K562 (cell line): ENCODE data around the gene SERPINE1. TPM values are rescaled to one million over a fixed set of nuclear protein-coding genes. Genes with fewer than 3 reads are reported as not detected.

Source experiments
- ARID1B ChIP-seq: fragments of 450-650 bp; IDR thresholded peaks from 2 replicates; pipeline ENCODE4 v1.6.1; 2016; ENCODE audit warnings: antibody characterized with exemption, mild to moderate bottlenecking, inconsistent platforms
- CBX2 ChIP-seq: fragments of 200-600 bp; sonication (generic); IDR thresholded peaks from one replicate; pipeline ENCODE4 v1.6.1; 2012; ENCODE audit warnings: mild to moderate bottlenecking, low read length, inconsistent platforms; ENCODE audit not compliant: insufficient read depth, poor library complexity, severe bottlenecking
- CC2D1A ChIP-seq: fragments of 450-650 bp; IDR thresholded peaks from 2 replicates; pipeline ENCODE4 v1.6.1; 2017; ENCODE audit warnings: mild to moderate bottlenecking
- E2F4 ChIP-seq: sonication (generic); formaldehyde crosslinking; IDR thresholded peaks from 2 replicates; pipeline ENCODE4 v1.8.0; 2022; ENCODE audit warnings: mild to moderate bottlenecking, low read depth, missing genetic modification reagents
- EHMT2 ChIP-seq: fragments of 450-650 bp; IDR thresholded peaks from 2 replicates; pipeline ENCODE4 v1.6.1; 2018; ENCODE audit warnings: antibody characterized with exemption
- ESRRA ChIP-seq: fragments of 450-650 bp; IDR thresholded peaks from 2 replicates; pipeline ENCODE4 v1.6.1; 2014; ENCODE audit warnings: low read depth, mild to moderate bottlenecking, moderate library complexity, borderline replicate concordance
- ETS2 ChIP-seq: IDR thresholded peaks from 2 replicates; pipeline ENCODE4 v1.6.1; 2016; ENCODE audit warnings: borderline replicate concordance, missing genetic modification characterization, mild to moderate bottlenecking, moderate library complexity, missing compliant biosample characterization; ENCODE audit not compliant: poor library complexity, severe bottlenecking
- EZH2 ChIP-seq: IDR thresholded peaks from 2 replicates; pipeline ENCODE4 v1.6.1; 2012; ENCODE audit warnings: low read depth, mild to moderate bottlenecking, inconsistent platforms, low read length, borderline replicate concordance
- FIP1L1 ChIP-seq: fragments of 200-400 bp; formaldehyde crosslinking; IDR thresholded peaks from 2 replicates; pipeline ENCODE4 v1.6.1; 2018; ENCODE audit warnings: mild to moderate bottlenecking, low read depth, low read length; ENCODE audit not compliant: poor library complexity, severe bottlenecking
- GATAD2A ChIP-seq: fragments of 450-650 bp; IDR thresholded peaks from 2 replicates; pipeline ENCODE4 v1.6.1; 2017
- HNRNPK ChIP-seq: fragments of 200-400 bp; formaldehyde crosslinking; IDR thresholded peaks from one replicate; pipeline ENCODE4 v1.6.1; 2018; ENCODE audit warnings: mild to moderate bottlenecking, low read depth, low read length; ENCODE audit not compliant: poor library complexity, severe bottlenecking
- MTF1 ChIP-seq: fragments of 250-450 bp; sonication (Bioruptor Pico); IDR thresholded peaks from 2 replicates; pipeline ENCODE4 v1.9.0; 2021; ENCODE audit warnings: moderate library complexity, mild to moderate bottlenecking, inconsistent platforms, borderline replicate concordance
- RFX1 ChIP-seq: fragments of 450-650 bp; IDR thresholded peaks from 2 replicates; pipeline ENCODE4 v1.6.1; 2016; ENCODE audit warnings: mild to moderate bottlenecking, moderate library complexity
- TAL1 ChIP-seq: fragments of 450-650 bp; IDR thresholded peaks from 2 replicates; pipeline ENCODE4 v1.6.1; 2016; ENCODE audit warnings: mild to moderate bottlenecking
- TCF3 ChIP-seq: sonication (generic); formaldehyde crosslinking; IDR thresholded peaks from 2 replicates; pipeline ENCODE4 v1.4.0; 2020; ENCODE audit warnings: mild to moderate bottlenecking, missing genetic modification reagents
- WHSC1 ChIP-seq: IDR thresholded peaks from one replicate; pipeline ENCODE4 v1.6.1; 2012; ENCODE audit warnings: low read length, control low read depth, inconsistent platforms
- ZKSCAN1 ChIP-seq: fragments of 150-350 bp; IDR thresholded peaks from 2 replicates; pipeline ENCODE4 v1.6.1; 2016; ENCODE audit warnings: low read depth, low read length
- ZNF212 ChIP-seq: fragments of 450-650 bp; formaldehyde crosslinking; IDR thresholded peaks from 2 replicates; pipeline ENCODE4 v1.4.0; 2020; ENCODE audit warnings: mild to moderate bottlenecking
- ZNF23 ChIP-seq: fragments of 250-450 bp; sonication (Bioruptor Pico); IDR thresholded peaks from 2 replicates; pipeline ENCODE4 v1.4.0; 2020; ENCODE audit warnings: mild to moderate bottlenecking
- ZNF75A ChIP-seq: fragments of 450-650 bp; formaldehyde crosslinking; IDR thresholded peaks from 2 replicates; pipeline ENCODE4 v1.4.0; 2020; ENCODE audit warnings: mild to moderate bottlenecking
- polyA plus RNA-seq, 8 experiments: library from polyadenylated mRNA; depleted of rRNA in 4 of 8; stranded (reverse) in 5 of 8; unstranded in 3 of 8; fragments of >200 nt; fragmentation: Nextera tagmentation in 2 of 8; fragmentation: Illumina TruSeq in 1 of 8; extraction: Ambion mirVana in 2 of 8; extraction: Trizol in 1 of 8; gene quantifications; 2 replicates each; pipeline versions ENCODE4 v1.2.1 to v1.2.3, GENCODE V29; 2011 to 2014; ENCODE audit warnings: inconsistent platforms in 1 of 8, missing spikeins in 1 of 8
- total RNA-seq, 7 experiments: library from RNA; depleted of rRNA in 6 of 7; stranded (reverse); fragments of >200 nt in 6 of 7; fragmentation: Illumina TruSeq in 2 of 7; extraction: Trizol in 2 of 7; gene quantifications; 2 replicates each; pipeline versions ENCODE4 v1.2.1 to v1.2.3, GENCODE V29; 2011 to 2021; ENCODE audit warnings: low replicate concordance in 1 of 7
- TF ChIP-seq, protein P1 (sequence below): IDR thresholded peaks from 2 replicates; pipeline ENCODE4 v1.6.1; 2016; ENCODE audit warnings: missing genetic modification characterization, missing compliant biosample characterization
- TF ChIP-seq, protein P2 (sequence below): fragments of 450-650 bp; formaldehyde crosslinking; conservative IDR thresholded peaks from 2 replicates; pipeline ENCODE4 v1.4.0; 2022; ENCODE audit warnings: mild to moderate bottlenecking, missing genetic modification characterization
- TF ChIP-seq, protein P3 (sequence below): fragments of 450-650 bp; IDR thresholded peaks from 2 replicates; pipeline ENCODE4 v1.6.1; 2016
- TF ChIP-seq, protein P4 (sequence below): fragments of 250-450 bp; sonication (Bioruptor Pico); IDR thresholded peaks from 2 replicates; pipeline ENCODE4 v1.5.0; 2021

The SERPINE1 gene
- total and polyA plus RNA-seq, 9 of the 15 experiments (the other 6 are each of a cell fraction or from before 2014, with no cell fraction given): 0.22 to 4.8 (median 0.91) TPM

GRCh38 chr7:101077303-101078086 is 49.4 kb upstream of the SERPINE1 start (continued):
- TF ChIP-seq, protein P1, sequence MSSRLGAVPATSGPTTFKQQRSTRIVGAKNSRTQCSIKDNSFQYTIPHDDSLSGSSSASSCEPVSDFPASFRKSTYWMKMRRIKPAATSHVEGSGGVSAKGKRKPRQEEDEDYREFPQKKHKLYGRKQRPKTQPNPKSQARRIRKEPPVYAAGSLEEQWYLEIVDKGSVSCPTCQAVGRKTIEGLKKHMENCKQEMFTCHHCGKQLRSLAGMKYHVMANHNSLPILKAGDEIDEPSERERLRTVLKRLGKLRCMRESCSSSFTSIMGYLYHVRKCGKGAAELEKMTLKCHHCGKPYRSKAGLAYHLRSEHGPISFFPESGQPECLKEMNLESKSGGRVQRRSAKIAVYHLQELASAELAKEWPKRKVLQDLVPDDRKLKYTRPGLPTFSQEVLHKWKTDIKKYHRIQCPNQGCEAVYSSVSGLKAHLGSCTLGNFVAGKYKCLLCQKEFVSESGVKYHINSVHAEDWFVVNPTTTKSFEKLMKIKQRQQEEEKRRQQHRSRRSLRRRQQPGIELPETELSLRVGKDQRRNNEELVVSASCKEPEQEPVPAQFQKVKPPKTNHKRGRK (tag): peak; percentile 39; the same call in 1 of the 2 replicates
- TF ChIP-seq ZNF23 (no peak), TAL1 (peak; percentile 41), RFX1 (peak; percentile 88), ESRRA (peak; percentile 30; the same call in 1 of the 2 replicates), EHMT2 (peak; percentile 24; the same call in 1 of the 2 replicates), ZNF212 (CRISPR knock-in tag) (no peak), ETS2 (tag) (no peak), TCF3 (peak; percentile 72), GATAD2A (no peak), EZH2 (no peak), HNRNPK (no peak), FIP1L1 (no peak), ZKSCAN1 (no peak), MTF1 (CRISPR knock-in tag) (no peak), WHSC1 (no peak), ZNF75A (no peak), ARID1B (peak; percentile 65; the same call in 1 of the 2 replicates), E2F4 (CRISPR knock-in tag) (no peak), CBX2 (no peak), CC2D1A (peak; percentile 73; the same call in 1 of the 2 replicates)
- TF ChIP-seq, protein P2, sequence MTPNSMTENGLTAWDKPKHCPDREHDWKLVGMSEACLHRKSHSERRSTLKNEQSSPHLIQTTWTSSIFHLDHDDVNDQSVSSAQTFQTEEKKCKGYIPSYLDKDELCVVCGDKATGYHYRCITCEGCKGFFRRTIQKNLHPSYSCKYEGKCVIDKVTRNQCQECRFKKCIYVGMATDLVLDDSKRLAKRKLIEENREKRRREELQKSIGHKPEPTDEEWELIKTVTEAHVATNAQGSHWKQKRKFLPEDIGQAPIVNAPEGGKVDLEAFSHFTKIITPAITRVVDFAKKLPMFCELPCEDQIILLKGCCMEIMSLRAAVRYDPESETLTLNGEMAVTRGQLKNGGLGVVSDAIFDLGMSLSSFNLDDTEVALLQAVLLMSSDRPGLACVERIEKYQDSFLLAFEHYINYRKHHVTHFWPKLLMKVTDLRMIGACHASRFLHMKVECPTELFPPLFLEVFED: no peak
- TF ChIP-seq, protein P3, sequence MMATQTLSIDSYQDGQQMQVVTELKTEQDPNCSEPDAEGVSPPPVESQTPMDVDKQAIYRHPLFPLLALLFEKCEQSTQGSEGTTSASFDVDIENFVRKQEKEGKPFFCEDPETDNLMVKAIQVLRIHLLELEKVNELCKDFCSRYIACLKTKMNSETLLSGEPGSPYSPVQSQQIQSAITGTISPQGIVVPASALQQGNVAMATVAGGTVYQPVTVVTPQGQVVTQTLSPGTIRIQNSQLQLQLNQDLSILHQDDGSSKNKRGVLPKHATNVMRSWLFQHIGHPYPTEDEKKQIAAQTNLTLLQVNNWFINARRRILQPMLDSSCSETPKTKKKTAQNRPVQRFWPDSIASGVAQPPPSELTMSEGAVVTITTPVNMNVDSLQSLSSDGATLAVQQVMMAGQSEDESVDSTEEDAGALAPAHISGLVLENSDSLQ: 0 out of 2 replicates have a peak, but pooled peaks have one; percentile 6
- TF ChIP-seq, protein P4, sequence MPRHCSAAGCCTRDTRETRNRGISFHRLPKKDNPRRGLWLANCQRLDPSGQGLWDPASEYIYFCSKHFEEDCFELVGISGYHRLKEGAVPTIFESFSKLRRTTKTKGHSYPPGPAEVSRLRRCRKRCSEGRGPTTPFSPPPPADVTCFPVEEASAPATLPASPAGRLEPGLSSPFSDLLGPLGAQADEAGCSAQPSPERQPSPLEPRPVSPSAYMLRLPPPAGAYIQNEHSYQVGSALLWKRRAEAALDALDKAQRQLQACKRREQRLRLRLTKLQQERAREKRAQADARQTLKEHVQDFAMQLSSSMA (CRISPR knock-in tag): no peak
